ENCODE results near the gene H2BK1.
A peak's percentile ranks its signal among the peaks of the same experiment; 100 is the strongest.

The H2BK1 gene

GRCh38 chr7:151244841-151245346 is 34.6 kb upstream of the H2BK1 start:
- TF ChIP-seq, protein P1, sequence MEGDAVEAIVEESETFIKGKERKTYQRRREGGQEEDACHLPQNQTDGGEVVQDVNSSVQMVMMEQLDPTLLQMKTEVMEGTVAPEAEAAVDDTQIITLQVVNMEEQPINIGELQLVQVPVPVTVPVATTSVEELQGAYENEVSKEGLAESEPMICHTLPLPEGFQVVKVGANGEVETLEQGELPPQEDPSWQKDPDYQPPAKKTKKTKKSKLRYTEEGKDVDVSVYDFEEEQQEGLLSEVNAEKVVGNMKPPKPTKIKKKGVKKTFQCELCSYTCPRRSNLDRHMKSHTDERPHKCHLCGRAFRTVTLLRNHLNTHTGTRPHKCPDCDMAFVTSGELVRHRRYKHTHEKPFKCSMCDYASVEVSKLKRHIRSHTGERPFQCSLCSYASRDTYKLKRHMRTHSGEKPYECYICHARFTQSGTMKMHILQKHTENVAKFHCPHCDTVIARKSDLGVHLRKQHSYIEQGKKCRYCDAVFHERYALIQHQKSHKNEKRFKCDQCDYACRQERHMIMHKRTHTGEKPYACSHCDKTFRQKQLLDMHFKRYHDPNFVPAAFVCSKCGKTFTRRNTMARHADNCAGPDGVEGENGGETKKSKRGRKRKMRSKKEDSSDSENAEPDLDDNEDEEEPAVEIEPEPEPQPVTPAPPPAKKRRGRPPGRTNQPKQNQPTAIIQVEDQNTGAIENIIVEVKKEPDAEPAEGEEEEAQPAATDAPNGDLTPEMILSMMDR (IDR thresholded peaks at IDR 0.05), result no peak
- TF ChIP-seq ZFX (IDR thresholded peaks at IDR 0.05; ENCODE audit: borderline replicate concordance), result no peak
- H3K27ac ChIP-seq, result no peak overlapping the region

DNA sequence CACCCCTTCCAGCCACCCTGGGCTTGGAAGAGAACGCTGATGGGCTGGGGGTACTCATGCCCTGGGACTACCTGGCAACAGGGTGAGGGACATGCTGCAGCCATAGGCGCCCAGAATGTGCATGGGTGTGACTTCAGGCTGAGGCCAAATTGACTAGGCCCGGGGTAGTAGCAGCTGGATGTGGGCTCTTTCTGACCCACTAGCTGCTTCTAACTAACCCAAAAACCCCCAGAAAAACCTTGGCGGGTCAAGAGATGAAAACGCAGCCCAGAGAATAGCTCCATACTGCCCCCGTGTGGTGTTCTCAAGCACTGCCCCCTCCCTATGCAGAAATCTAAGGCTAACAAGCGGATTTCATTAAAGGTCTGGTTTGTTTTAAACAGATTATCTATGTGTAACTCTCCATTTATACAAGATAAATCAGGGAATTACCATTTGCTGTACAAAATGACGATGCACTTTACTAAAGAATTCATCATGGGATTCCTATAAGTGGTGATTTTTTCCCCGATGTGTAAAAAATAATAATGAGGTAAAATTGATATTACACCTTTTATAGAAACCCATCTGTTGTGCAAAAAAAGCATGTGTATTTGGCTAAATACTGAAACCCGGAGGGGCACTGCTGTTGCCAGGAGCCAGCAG is 34.0 kb upstream of the H2BK1 start:
- no peak overlapping the region for H3K27ac ChIP-seq
- TF ChIP-seq, protein P1 (IDR thresholded peaks at IDR 0.05), result peak; percentile 99
- TF ChIP-seq ZFX (IDR thresholded peaks at IDR 0.05; ENCODE audit: borderline replicate concordance), result no peak

DNA sequence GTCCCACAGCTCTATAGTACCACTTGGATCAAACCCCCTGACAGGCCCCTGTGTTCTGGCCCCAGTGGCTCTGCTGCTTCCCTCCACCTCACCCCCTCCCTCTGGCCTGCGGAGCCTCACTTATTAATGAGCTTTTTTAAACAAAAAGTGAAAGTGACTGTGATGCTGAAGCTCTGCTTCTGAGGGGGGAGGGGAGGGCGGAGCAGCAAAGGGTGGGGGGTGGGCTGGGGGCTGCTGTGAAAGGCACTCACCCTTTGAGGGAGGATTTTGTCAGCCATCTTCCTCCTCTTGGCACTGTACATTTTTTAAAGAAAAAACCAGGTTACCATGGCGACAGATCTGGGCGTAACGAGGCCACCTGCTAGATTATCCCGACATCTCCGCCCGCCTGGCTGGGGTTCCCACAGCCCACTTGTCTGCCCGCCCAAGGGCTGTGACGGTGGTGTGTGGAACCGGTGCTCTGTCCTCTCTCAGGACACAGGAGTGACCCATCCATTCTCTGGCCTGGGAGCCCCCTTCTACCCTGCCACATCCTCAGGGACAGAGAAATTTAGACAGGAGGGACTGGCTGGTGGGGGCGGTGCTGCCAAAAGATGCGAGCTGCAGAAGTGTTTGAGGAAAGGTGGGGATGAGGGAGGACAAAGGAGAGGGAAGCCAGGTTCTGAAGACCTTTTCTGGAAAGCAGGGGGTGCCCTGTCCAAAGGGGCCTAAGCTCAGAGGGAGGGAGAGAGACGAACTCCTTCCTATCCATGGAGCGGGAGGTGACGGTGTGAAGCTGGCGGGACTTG is 33.3 kb upstream of the H2BK1 start:
- TF ChIP-seq, protein P1 (IDR thresholded peaks at IDR 0.05), result no peak
- TF ChIP-seq ZFX (IDR thresholded peaks at IDR 0.05; ENCODE audit: borderline replicate concordance), result no peak
- H3K27ac ChIP-seq, result no peak overlapping the region

GRCh38 chr7:151243045-151243349 is 32.7 kb upstream of the H2BK1 start:
- H3K27ac ChIP-seq, result no peak overlapping the region
- no peak for TF ChIP-seq ZFX (IDR thresholded peaks at IDR 0.05; ENCODE audit: borderline replicate concordance)
- TF ChIP-seq, protein P1 (IDR thresholded peaks at IDR 0.05), result no peak

DNA sequence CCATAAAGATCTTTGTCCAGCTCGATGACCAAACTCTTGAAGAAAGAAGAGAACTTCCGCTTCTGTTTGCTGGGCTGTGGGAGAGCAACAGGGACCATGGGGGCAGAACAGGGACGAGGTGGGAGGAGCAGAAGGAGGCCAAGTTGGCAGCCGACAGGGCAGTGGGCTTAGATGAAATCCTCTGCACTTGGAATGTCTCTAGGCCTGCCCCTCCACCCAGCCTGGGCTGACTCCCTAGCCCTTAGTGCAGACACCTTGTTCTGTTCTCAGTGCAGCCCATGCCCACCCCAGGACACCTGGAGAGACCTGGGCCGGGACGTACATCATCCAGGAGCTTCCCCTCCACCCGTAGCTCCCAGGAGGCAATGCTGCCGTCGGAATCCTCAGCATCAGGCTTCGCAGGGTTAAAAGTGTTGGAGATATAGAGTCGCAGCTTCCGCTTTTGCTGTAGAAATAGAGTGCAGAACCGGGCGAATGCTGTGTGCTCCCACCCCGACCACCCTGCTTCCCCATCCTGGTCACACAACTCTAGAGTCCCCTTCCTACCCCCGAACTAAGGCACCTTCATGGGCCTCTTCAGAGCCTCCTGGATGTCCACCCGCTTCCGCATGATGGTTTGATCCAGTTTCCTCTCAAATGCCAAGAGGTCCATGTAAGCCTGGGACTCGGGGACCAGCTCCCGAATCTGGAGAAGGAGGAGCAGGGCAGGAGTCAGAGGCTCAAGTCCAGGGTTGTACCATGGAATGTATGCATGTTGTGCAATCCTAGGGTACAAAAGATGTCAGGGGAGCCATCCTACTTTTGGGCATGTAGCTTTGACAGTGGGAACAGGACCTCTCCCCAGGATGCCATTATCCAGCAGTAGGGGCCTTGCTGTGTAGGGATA is 32.1 kb upstream of the H2BK1 start:
- TF ChIP-seq, protein P1 (IDR thresholded peaks at IDR 0.05), result no peak
- TF ChIP-seq ZFX (IDR thresholded peaks at IDR 0.05; ENCODE audit: borderline replicate concordance), result no peak
- peak overlapping the region; percentile 49; the same call in 1 of the 2 replicates for H3K27ac ChIP-seq

DNA sequence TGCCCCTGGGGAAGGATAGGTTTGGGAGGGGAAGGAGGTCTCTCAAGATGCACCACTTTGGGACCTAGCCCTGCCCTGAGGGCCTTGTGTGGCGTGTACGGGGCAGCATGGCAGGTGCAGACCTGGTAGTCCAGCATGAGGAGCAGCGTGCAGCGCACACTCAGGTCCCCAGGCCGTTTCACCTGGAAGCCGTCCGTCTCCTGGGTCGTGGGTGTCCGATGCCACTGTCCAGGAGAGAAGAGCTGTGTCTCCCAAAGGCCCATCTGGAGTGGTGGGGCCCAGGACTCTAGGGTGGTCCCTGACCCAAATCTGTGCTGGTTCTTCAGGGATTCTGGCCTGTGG is 31.4 kb upstream of the H2BK1 start:
- TF ChIP-seq, protein P1 (IDR thresholded peaks at IDR 0.05), result no peak
- no peak for TF ChIP-seq ZFX (IDR thresholded peaks at IDR 0.05; ENCODE audit: borderline replicate concordance)

More for the DNA sequence above, 31.4 kb upstream of the H2BK1 start:
- peak overlapping the region; percentile 49 for H3K27ac ChIP-seq

Measured in 22Rv1 (cell line).